Fibroblast of lung (primary cell): ENCODE results near the gene CRACR2A.

Experiments used
- CTCF ChIP-seq, 2 donors: IDR thresholded peaks in 1 of 2; conservative IDR thresholded peaks in 1 of 2; 1 replicate in 1 of 2; 2 replicates in 1 of 2; pipeline ENCODE4 v1.5.1; 2011 to 2012; ENCODE audit warnings: low read length in 2 of 2, control low read depth in 1 of 2, inconsistent platforms in 1 of 2, low read depth in 1 of 2, mild to moderate bottlenecking in 1 of 2
- EZH2 ChIP-seq: IDR thresholded peaks from 2 replicates; pipeline ENCODE4 v1.5.1; 2012; ENCODE audit warnings: low read length, control low read depth, mild to moderate bottlenecking; ENCODE audit errors: missing control alignments

- TF ChIP-seq CTCF (conservative IDR thresholded peaks at IDR 0.05 in 1 of 2, IDR thresholded peaks at IDR 0.05 in 1 of 2; ENCODE audit: low read depth in 1 of 2, low read length in 2 of 2) (no peak), EZH2 (no peak)
Measured at GRCh38 chr12:3580094-3580749, 172.7 kb downstream of the CRACR2A start.
